Midbrain (tissue), 1 donor: Measurements from ENCODE around the gene CDH24.
A peak's percentile ranks its signal among the peaks of the same experiment; 100 is the strongest.

Experiments used
- DNase-seq: peaks from one replicate; lab custom pipeline; 2025; lab: John Stamatoyannopoulos, UW

CDH24 gene

GRCh38 chr14:23045419-23046357 lies 11.6 kb downstream of the CDH24 start:
- DNase-seq: no peak

DNA sequence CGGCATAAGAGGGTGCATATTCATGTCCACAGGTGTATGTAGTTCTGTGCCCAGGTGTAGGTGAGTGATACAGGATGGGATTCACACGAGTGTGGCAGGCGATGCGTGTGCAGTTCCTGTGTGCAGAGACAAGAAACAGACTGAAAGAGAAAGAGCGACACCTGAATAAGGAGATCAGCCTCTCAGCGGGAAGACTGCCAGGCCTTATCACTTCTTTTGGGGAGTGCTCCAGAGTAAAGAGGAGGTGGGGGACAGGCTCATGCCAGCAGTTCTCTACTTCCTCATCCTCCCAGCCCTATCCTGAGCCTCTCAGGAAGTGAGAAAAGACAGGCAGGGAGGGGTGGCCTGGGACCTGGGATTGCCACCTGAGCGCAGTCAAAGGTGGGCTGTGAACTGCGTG lies 12.5 kb downstream of the CDH24 start:
- no peak for DNase-seq

DNA sequence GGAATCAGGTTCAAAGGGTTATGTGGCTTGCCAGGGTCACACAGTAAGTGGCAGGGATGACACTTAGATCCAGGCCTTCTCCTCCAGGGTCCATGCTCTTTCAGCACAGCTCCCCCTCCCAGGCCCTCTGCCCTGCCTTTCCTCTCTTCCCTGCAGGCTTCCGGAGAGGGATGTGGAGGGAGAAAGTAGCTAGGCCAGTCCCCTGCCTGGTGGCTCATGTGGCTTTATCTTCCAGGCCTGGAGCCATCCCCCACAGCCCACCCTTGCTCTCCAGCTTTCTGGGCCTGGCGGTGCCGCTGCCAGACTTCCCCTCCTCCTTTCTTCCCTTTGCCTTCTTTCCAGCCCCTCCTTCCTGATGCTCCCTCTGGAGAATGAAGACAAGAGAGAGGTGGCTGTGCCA lies 13.6 kb downstream of the CDH24 start:
- no peak for DNase-seq

- DNase-seq: no peak
Observed at GRCh38 chr14:23043145-23043544, 14.2 kb downstream of the CDH24 start.

- no peak for DNase-seq
Observed at GRCh38 chr14:23042162-23042965, 15.0 kb downstream of the CDH24 start, which contains the start of gene PSMB11. TSS of gene PSMB11 (plus strand) at chr14:23042212. CDS start at chr14:23042226, 14 bp downstream.

DNA sequence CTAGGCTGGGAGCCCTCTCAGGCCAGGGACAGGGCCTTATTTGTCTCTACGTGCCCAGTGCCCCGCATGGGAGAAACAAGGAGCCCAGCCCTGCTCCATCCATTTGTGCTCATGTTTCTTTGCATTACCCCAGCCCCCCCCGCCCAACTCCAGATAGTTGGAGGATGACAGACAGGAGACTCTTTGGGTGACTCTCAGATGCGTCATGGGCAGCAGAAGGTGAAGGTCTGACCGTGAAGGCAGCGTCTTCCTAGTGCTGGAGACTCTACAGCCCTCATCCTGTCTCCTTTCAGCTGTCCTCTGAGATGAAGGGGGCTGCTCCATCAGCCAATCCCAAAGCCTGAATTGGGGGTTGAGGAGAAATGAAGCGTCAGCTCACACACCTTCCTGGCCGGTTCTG lies 15.6 kb downstream of the CDH24 start:
- no peak for DNase-seq

GRCh38 chr14:23040100-23040499 lies 17.2 kb downstream of the CDH24 start:
- no peak for DNase-seq

DNA sequence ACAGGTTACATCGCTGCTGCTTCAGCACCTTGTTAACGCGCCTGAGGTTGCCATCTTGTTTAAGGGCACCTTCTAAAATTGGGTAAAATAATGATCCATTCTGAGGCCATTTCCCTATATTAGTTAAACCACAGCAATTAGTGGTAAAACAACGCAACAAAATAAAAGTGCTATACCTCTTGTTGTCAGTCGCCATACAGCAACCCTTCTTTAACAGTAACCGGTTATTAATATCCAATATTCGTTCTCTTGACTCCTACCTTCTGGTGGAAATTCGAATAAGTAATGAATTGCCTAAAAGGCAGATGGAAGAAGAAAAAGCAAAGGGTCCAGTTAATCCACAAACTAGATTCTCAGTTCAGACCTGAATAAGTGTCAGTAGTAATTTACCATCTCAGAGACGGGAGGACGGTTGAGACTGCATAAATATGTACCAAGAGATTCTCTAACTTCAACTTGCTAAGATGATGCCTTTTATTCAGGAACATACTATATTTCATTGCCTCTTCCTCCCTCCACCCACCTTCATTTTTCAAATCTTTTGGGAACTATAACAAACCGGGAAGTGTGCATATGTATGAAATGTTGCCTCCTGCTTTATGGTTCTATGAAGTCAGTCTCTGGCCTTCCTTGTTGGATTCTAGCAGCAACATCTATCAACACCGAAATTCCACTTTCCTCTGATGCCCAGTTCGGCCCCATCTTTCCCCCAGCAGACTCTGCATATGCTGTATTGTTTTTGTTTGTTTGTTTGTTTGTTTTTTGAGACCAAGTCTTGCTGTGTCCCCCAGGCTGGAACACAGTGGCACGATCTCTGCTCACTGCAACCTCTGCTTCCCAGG lies 21.8 kb downstream of the CDH24 start:
- no peak for DNase-seq

GRCh38 chr14:23034498-23035302 lies 22.6 kb downstream of the CDH24 start, which contains the start of gene PSMB5:
TSS of gene PSMB5 (minus strand) at chr14:23034900. CDS start at chr14:23034881, 19 bp downstream.
- DNase-seq: no peak

DNA sequence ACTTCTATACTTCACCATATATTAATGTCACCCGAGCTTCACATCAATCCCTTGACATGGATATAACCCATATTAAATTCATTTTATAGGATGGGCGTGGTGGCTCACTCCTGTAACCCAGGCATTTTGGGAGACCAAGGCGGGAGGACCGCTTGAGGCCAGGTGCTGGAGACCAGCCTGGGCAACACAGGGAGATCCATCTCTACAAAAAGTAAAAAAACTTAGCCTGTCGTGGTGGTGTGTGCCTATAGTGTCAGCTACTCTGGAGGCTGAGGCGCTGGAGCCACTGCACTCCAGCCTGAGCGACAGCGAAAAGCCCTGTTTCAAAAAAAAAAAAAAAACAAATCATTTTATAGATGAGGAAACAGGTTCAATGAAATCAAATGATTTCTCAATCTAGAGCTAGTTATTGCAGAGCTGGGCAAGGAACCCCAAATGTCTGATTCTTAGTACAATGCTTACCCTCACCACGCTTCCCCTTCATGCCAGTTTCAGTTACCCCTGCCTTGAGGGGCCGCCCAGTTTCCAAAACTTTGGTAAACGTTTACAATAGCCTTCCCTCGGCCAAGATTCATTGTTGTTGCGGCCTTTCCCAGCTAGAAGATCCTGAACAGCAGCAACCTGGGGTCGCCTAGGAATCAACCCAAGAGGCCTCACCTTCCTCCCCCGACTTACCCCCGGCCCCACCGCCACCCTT lies 23.4 kb downstream of the CDH24 start:
- DNase-seq: no peak

GRCh38 chr14:23033251-23033727 lies 24.0 kb downstream of the CDH24 start:
- DNase-seq: no peak

DNA sequence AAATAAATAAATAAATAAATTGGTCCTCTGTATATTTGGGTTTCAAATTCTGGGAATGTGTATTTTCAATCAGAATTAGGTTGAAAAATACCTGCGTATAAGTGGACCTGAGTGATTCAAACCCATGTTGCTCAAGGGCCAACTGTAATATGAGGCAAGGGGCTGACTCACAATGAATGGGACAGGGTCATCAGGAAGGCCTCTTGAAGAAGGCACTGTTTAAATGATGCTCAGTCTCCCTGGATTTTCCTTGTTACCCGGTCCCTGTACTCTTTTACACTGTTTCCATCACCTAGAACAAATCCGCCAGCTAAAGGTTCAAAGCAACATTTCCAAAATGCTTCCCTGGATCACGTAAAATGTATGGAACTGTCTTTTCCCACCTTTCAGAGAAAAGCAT lies 26.4 kb downstream of the CDH24 start:
- no peak for DNase-seq

DNA sequence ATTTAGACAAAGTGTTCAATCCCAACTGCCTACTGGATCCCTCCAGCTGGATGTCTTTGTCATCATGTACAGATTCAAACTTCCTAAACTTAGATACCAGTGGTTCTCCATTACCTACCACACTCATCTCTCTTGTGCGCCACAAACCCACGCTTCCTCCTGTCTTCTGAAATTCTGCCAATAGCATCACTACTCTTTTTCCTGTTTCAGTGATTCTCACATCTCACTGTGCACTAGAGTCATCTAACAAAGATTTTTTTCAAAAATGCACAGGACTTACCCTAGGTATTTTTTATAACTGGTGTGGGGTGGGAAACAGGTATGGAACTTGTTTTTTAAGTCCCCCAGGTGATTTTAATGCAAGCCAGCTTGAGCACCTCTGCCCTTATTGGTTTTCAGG lies 28.5 kb downstream of the CDH24 start:
- no peak for DNase-seq

DNA sequence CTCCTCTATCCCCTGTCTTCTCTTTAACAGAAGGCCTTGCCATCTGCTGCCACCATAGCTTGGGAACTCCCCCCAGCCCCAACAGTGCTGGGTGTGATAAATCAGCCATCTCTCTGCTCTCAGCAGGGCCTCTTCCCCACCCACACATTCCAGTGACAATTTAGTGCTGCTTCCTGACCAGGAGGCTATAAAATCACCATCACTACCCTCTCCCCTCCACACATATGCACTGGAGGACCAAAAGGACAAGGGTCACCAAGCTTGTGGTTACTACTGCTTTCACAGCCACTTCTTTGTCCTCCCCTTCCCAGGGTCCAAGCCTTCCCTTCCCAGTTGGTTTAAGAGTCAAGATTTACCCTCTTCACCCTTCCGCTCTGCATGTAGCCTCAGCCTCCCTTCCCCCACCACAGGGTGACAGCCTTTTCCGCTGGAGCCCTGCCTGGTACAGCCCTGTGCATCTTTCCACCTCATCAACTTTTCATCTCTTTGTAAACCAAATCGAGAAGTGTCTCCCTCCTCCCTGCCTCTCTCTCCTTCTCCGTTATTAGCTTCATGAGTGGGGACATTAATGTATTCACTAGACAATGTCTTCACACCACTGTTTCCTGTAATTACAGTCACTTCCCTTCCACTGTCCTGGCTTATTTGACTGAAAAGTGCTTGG lies 32.0 kb downstream of the CDH24 start:
- no peak for DNase-seq

DNA sequence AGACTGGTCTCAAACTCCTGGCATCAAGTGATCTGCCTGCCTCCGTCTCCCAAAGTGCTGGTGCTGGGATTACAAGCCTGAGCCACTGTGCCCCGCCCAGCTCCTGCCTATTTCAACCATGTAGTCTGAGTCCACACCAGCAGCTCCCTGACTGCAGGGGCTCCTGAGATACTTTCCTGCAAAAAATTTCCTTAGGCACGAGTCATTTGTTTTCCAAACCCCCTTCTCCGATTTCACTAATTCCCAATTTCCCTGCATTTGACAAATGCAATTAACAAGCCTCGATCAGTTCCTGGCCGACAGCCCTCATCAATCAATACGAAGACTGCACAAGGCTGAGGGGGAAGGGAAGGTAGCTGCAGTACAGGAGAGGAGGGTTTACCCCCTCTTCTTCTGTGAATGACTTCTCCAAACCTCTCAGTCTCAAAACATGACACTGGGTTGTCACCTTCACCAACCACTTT lies 32.7 kb downstream of the CDH24 start:
- DNase-seq: no peak

GRCh38 chr14:23023795-23024152 lies 33.5 kb downstream of the CDH24 start:
- no peak for DNase-seq

- no peak for DNase-seq
Observed at GRCh38 chr14:23023022-23023794, 34.1 kb downstream of the CDH24 start.

DNA sequence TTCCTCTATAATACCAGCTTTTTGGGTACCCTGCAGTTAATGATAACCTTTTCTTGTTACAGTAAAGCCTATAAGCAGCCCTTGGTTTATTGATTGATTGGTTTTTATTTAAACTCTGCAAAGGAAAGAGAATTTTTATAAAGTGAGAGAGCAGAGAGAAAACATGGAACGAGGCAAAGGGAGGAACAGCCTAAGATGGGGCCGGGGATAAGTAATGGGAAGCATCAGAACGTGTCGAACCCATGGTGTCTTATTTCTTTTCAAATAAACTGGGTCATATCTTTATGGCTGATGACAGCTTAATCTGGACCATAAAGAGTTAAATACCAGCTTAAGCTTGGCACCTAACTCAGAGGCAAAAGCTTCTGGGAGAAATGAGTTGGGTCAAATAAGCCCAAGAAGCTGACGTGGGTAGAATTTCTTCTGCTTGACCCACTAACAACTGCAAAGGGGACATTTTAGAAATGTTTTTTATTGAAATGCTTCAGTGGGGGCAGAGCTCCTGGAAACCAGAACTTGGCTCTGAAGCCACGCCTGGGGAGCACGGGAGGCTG lies 35.4 kb downstream of the CDH24 start:
- peak; percentile 13 for DNase-seq

DNA sequence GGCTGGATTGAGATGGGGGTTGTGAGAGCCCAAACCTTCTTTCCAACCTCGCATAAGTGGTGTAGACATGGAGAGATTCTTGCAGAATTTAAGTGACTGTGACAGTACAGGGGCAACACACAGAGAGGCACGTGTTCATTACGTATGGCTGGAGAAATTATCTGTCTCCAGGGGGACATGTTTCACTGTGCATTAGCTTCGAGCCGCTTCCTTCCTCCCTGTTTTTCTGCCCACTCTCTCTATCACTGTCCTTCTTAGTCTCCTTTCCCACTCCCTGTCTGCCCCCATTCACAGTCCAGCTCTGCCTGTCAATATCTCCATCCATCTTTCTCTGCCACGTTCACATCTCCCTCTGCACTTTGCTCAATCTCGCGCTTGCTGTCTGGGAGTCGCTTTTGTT lies 35.9 kb downstream of the CDH24 start:
- no peak for DNase-seq
